Astrocyte of the cerebellum (primary cell): ENCODE data around the gene KNL1.
A peak's percentile ranks its signal among the peaks of the same experiment; 100 is the strongest.

Source experiments
- DNase-seq: peaks from one replicate; pipeline ENCODE4 v3.0.0-alpha.2; 2011; ENCODE audit warnings: low read depth
- H3K4me3 ChIP-seq: 2 replicates; pipeline ENCODE4 v1.5.1; 2011; ENCODE audit warnings: mild to moderate bottlenecking, low read depth, low read length, moderate library complexity
- in situ Hi-C: cut with HindIII; loops from 2 replicates; pipeline ENCODE4 v1.10.0; 2017; ENCODE audit warnings: low sequenced_read_pairs
- TF ChIP-seq, protein P1 (sequence below): IDR thresholded peaks from 2 replicates; pipeline ENCODE4 v1.5.1; 2012; ENCODE audit warnings: low read length, low read depth, moderate library complexity, mild to moderate bottlenecking; ENCODE audit errors: missing control alignments

The KNL1 gene

DNA sequence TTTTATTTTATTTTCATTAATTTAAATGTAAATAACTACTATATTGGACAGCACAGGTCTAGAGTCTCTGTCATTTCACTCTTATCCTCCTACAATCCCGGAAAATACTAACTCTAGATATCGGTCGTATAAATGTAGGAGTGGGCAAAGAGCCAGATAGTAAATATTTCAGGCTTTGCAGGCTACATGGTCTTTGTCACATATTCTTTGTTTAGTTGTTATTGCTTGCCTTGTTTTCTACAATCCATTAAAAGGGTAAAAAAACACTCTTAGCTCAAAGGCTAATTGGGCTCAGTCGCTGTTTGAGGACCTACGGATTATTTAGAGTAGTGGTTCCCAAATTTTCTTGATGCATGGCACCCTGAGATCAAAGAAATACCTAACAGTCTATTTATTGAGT, 1.7 kb downstream of the KNL1 start:
- TF ChIP-seq, protein P1, sequence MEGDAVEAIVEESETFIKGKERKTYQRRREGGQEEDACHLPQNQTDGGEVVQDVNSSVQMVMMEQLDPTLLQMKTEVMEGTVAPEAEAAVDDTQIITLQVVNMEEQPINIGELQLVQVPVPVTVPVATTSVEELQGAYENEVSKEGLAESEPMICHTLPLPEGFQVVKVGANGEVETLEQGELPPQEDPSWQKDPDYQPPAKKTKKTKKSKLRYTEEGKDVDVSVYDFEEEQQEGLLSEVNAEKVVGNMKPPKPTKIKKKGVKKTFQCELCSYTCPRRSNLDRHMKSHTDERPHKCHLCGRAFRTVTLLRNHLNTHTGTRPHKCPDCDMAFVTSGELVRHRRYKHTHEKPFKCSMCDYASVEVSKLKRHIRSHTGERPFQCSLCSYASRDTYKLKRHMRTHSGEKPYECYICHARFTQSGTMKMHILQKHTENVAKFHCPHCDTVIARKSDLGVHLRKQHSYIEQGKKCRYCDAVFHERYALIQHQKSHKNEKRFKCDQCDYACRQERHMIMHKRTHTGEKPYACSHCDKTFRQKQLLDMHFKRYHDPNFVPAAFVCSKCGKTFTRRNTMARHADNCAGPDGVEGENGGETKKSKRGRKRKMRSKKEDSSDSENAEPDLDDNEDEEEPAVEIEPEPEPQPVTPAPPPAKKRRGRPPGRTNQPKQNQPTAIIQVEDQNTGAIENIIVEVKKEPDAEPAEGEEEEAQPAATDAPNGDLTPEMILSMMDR: no peak
- DNase-seq: no peak
- peak overlapping the region; percentile 4 for H3K4me3 ChIP-seq
- in situ Hi-C loops: no loop called here

DNA sequence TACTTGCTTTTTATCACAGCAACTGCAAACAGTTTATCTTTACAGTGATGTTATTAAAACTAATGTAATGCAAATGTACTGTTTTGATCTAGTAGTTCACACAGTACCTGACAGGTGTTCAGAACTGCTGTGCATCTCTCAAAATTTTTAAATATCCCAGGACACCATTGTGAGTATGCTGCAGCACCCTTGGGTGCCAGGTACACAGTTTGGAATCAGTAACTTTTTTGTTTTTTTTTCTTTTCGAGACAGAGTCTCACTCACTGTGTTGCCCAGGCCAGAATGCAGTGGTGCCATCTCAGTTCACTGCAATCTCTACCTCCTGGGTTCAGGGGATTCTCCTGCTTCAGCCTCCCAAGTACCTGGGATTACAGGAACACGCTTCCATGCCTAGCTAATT, 3.0 kb downstream of the KNL1 start:
- DNase-seq: no peak
- in situ Hi-C loops: no loop called here
- TF ChIP-seq, protein P1: no peak
- no peak overlapping the region for H3K4me3 ChIP-seq

DNA sequence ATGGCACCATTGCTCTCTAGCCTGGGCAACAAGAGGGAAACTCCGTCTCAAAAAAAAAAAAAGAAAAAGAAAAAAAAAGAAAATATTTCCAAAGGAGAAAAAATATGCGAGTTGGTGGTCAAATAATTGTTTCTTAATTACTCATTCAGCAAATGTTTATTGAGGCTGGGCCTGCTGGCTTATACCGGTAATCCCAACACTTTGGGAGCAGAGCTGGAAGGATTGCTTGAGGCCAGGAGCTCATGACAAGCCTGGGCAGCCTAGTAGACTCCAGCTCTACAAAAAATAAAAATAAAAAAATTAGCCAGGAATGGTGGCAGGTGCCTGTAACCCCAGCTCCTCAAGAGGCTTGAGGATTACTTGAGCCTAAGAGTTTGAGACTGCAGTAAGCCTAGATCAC, 4.1 kb downstream of the KNL1 start:
- TF ChIP-seq, protein P1: no peak
- no peak for DNase-seq
- in situ Hi-C loops: no loop called here
- H3K4me3 ChIP-seq: no peak overlapping the region

DNA sequence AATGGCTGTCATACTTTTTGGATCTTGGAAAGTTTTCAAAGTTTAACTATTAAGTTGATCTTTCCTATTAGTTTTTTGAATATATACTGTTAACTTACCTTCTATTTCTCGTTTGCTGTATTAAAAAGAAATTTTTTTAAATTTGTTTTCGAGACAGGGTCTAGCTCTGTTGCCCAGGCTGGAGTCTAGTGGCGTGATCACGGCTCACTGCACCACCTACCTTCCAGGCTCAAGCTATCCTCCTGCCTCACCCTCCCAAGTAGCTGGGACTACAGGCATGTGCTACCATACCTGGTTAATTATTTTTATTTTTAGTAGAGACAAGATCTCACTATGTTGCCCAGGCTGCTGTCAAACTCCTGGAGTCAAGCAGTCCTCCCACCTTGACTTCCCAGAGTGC, 4.6 kb downstream of the KNL1 start:
- in situ Hi-C loops: no loop called here
- DNase-seq: no peak
- TF ChIP-seq, protein P1: no peak
- no peak overlapping the region for H3K4me3 ChIP-seq

DNA sequence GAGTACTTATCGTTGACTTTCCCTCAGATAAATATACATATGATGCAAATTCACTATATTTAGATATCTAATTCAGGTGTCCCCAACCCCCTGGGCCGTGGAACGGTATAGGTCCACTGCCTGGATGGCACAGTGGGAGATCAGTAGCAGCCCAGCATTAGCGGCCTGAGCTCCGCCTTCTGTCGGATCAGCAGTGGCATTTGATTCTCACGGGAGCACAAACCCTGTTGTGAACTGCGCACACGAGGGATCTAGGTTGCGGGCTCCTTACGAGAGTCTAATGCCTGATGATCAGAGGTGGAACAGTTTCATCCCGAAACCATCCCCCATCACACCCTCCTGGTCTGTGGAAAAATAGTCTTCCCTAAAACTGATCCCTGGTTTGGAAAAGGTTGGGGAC, 6.9 kb downstream of the KNL1 start:
- TF ChIP-seq, protein P1: no peak
- DNase-seq: no peak
- in situ Hi-C loops: no loop called here
- no peak overlapping the region for H3K4me3 ChIP-seq

DNA sequence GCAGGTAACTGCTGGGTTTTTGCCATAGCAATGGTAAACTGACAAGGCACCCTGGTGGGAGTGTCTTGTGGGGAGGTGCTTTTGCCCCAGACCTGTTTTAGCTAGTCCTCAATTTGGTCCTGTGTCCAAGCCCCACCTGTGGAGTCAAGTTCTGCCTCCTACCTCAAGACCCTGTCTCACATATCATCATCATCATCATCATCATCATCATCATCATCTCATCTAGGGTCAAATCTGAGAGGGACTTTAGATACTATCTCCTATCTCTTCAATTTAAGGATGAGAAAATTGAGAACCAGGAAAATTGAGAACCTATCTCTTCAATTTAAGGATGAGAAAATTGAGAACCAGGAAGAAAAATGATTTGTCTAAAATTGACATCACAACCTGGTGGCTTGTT, 9.9 kb downstream of the KNL1 start:
- DNase-seq: no peak
- in situ Hi-C loops: no loop called here
- TF ChIP-seq, protein P1: no peak
- no peak overlapping the region for H3K4me3 ChIP-seq

DNA sequence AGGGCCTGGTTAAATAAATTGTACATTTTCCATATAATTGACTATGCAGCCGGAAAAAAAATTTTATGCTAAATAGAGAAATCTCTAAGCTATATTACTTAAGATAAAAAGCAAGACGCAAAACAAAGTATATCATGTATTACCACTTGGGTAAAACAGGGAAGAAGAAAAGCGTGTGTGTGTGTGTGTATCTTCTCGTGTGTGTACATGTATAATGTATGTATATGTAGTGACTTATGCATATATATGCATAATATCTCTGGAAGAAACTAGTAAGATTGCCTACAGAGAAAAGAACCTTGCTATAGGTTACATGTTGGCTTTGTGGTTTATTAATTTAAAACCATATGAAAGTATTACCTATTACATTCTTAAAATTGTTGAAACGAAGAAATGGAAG, 19.0 kb downstream of the KNL1 start:
- no peak for DNase-seq
- in situ Hi-C loops: no loop called here
- no peak overlapping the region for H3K4me3 ChIP-seq
- TF ChIP-seq, protein P1: no peak
